K562 (cell line): ENCODE results near the gene PRM3. TPM values are rescaled to one million over a fixed set of nuclear protein-coding genes. Genes with fewer than 3 reads are reported as not detected.
A peak's percentile ranks its signal among the peaks of the same experiment; 100 is the strongest.

Source experiments
- ATF1 ChIP-seq, 2 experiments: fragments of 450-650 bp in 1 of 2; IDR thresholded peaks; 2 replicates each; pipeline ENCODE4 v1.6.1; 2016; ENCODE audit warnings: missing compliant biosample characterization in 1 of 2, missing genetic modification characterization in 1 of 2
- CC2D1A ChIP-seq: fragments of 450-650 bp; IDR thresholded peaks from 2 replicates; pipeline ENCODE4 v1.6.1; 2017; ENCODE audit warnings: mild to moderate bottlenecking
- CEBPG ChIP-seq, 3 experiments: fragments of 200-800 bp in 1 of 3; sonication (Bioruptor generic) in 1 of 3; sonication (generic) in 1 of 3; formaldehyde crosslinking in 1 of 3; IDR thresholded peaks in 2 of 3; conservative IDR thresholded peaks in 1 of 3; 2 replicates each; pipeline versions ENCODE4 v1.6.1 to v1.8.0; 2016 to 2022; ENCODE audit warnings: missing compliant biosample characterization in 2 of 3, missing genetic modification characterization in 2 of 3, mild to moderate bottlenecking in 1 of 3, missing genetic modification reagents in 1 of 3
- CXXC5 ChIP-seq: fragments of 250-450 bp; sonication (Bioruptor Pico); IDR thresholded peaks from 2 replicates; pipeline ENCODE4 v1.8.0; 2022; ENCODE audit warnings: inconsistent platforms, mild to moderate bottlenecking, moderate library complexity
- ETV5 ChIP-seq: sonication (generic); formaldehyde crosslinking; IDR thresholded peaks from 2 replicates; pipeline ENCODE4 v1.4.0; 2020; ENCODE audit warnings: low read depth, mild to moderate bottlenecking, missing genetic modification reagents
- FOS ChIP-seq: IDR thresholded peaks from 3 replicates; pipeline ENCODE4 v1.6.1; 2011; ENCODE audit not compliant: insufficient read length; ENCODE audit errors: extremely low read depth
- FOXK2 ChIP-seq, 2 experiments: fragments of 450-650 bp; IDR thresholded peaks in 1 of 2; conservative IDR thresholded peaks in 1 of 2; 2 replicates each; pipeline ENCODE4 v1.6.1; 2016; ENCODE audit warnings: low read depth in 2 of 2, mild to moderate bottlenecking in 1 of 2
- HSF4 ChIP-seq: fragments of 250-450 bp; sonication (Bioruptor Pico); IDR thresholded peaks from 2 replicates; pipeline ENCODE4 v2.1.2; 2022; ENCODE audit warnings: mild to moderate bottlenecking, moderate library complexity, borderline replicate concordance
- KAT8 ChIP-seq: fragments of 450-650 bp; IDR thresholded peaks from 2 replicates; pipeline ENCODE4 v1.6.1; 2016; ENCODE audit warnings: low read depth, mild to moderate bottlenecking
- MECOM ChIP-seq: fragments of 250-450 bp; sonication (Bioruptor Pico); IDR thresholded peaks from 2 replicates; pipeline ENCODE4 v1.8.0; 2022; ENCODE audit warnings: inconsistent platforms
- RAD21 ChIP-seq, 2 experiments: fragments of 250-450 bp in 1 of 2; fragments of 450-650 bp in 1 of 2; sonication (Bioruptor Pico) in 1 of 2; formaldehyde crosslinking in 1 of 2; IDR thresholded peaks in 1 of 2; conservative IDR thresholded peaks in 1 of 2; 2 replicates each; pipeline versions ENCODE4 v1.4.0 to v1.8.0; 2020 to 2022; ENCODE audit warnings: mild to moderate bottlenecking in 2 of 2, moderate library complexity in 1 of 2
- SMAD4 ChIP-seq: fragments of 250-450 bp; sonication (Bioruptor Pico); conservative IDR thresholded peaks from 2 replicates; pipeline ENCODE4 v1.8.0; 2021; ENCODE audit warnings: inconsistent platforms, mild to moderate bottlenecking, moderate library complexity
- SMC3 ChIP-seq: conservative IDR thresholded peaks from 2 replicates; pipeline ENCODE4 v1.6.1; 2011; ENCODE audit warnings: low read depth, low read length, improper control_type of control experiment; ENCODE audit not compliant: insufficient read depth
- polyA plus RNA-seq, 8 experiments: library from polyadenylated mRNA; depleted of rRNA in 4 of 8; stranded (reverse) in 5 of 8; unstranded in 3 of 8; fragments of >200 nt; fragmentation: Nextera tagmentation in 2 of 8; fragmentation: Illumina TruSeq in 1 of 8; extraction: Ambion mirVana in 2 of 8; extraction: Trizol in 1 of 8; gene quantifications; 2 replicates each; pipeline versions ENCODE4 v1.2.1 to v1.2.3, GENCODE V29; 2011 to 2014; ENCODE audit warnings: inconsistent platforms in 1 of 8, missing spikeins in 1 of 8
- total RNA-seq, 7 experiments: library from RNA; depleted of rRNA in 6 of 7; stranded (reverse); fragments of >200 nt in 6 of 7; fragmentation: Illumina TruSeq in 2 of 7; extraction: Trizol in 2 of 7; gene quantifications; 2 replicates each; pipeline versions ENCODE4 v1.2.1 to v1.2.3, GENCODE V29; 2011 to 2021; ENCODE audit warnings: low replicate concordance in 1 of 7
- TF ChIP-seq, protein P1 (sequence below): fragments of 200-800 bp; sonication (Bioruptor generic); IDR thresholded peaks from 2 replicates; pipeline ENCODE4 v1.6.1; 2016; ENCODE audit warnings: missing genetic modification characterization, missing compliant biosample characterization

PRM3 gene
- total and polyA plus RNA-seq, 9 of the 15 experiments (the other 6 are each of a cell fraction or from before 2014, with no cell fraction given), result not detected

DNA sequence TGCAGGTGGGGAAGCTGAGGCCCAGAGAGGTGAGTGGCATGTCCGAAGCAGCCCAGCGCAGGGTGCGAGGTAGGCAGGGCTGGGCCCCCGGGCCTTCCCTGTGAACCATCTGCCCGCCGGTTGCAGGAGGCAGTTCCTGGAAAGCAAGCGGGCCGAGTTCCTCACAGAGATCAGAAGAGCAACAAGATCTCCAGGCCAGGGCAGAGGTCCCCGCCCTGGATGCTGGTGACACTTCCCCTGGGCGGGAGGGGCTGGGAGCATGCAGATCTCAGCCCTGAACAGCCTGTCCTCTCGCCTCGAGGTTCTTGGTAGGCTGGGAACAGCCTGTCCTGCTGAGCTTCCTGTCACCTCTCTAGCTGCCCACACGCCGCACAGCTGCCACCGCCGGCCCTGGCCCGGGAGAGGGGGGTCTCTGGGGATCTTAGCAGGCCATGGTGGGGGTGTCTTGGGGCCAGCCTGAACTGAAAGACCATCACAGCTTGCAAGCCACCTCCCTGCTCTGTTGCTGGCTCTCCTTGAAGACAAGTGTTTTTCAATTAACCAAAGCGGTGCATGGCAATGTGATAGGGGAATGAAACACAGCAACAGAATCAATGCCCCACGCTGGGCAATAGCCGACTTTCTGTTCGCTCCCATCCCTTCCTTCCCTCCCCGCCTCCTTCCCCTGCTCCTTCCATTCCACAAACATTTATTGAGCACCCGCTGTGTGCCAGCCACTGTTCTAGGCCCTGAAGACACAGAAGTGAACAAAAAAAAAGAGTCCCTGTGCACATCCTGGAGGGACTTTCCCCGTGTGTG is 49.1 kb downstream of the PRM3 start (continued):
- no peak for TF ChIP-seq SMC3
- TF ChIP-seq, protein P1, sequence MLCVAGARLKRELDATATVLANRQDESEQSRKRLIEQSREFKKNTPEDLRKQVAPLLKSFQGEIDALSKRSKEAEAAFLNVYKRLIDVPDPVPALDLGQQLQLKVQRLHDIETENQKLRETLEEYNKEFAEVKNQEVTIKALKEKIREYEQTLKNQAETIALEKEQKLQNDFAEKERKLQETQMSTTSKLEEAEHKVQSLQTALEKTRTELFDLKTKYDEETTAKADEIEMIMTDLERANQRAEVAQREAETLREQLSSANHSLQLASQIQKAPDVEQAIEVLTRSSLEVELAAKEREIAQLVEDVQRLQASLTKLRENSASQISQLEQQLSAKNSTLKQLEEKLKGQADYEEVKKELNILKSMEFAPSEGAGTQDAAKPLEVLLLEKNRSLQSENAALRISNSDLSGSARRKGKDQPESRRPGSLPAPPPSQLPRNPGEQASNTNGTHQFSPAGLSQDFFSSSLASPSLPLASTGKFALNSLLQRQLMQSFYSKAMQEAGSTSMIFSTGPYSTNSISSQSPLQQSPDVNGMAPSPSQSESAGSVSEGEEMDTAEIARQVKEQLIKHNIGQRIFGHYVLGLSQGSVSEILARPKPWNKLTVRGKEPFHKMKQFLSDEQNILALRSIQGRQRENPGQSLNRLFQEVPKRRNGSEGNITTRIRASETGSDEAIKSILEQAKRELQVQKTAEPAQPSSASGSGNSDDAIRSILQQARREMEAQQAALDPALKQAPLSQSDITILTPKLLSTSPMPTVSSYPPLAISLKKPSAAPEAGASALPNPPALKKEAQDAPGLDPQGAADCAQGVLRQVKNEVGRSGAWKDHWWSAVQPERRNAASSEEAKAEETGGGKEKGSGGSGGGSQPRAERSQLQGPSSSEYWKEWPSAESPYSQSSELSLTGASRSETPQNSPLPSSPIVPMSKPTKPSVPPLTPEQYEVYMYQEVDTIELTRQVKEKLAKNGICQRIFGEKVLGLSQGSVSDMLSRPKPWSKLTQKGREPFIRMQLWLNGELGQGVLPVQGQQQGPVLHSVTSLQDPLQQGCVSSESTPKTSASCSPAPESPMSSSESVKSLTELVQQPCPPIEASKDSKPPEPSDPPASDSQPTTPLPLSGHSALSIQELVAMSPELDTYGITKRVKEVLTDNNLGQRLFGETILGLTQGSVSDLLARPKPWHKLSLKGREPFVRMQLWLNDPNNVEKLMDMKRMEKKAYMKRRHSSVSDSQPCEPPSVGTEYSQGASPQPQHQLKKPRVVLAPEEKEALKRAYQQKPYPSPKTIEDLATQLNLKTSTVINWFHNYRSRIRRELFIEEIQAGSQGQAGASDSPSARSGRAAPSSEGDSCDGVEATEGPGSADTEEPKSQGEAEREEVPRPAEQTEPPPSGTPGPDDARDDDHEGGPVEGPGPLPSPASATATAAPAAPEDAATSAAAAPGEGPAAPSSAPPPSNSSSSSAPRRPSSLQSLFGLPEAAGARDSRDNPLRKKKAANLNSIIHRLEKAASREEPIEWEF (CRISPR knock-in tag), result no peak
- no peak for TF ChIP-seq HSF4
- TF ChIP-seq ATF1 (CRISPR knock-in tag; IDR thresholded peaks at IDR 0.05), result no peak
- TF ChIP-seq ATF1 (tag; IDR thresholded peaks at IDR 0.05), result peak; percentile 58
- peak in 1 of 2 experiments; percentile 25; a peak in 2 of 4 replicates for TF ChIP-seq RAD21 (CRISPR knock-in tag; conservative IDR thresholded peaks at IDR 0.05 in 1 of 2, IDR thresholded peaks at IDR 0.05 in 1 of 2)
- no peak for TF ChIP-seq KAT8
- 0 out of 2 replicates have a peak, but pooled peaks have one; percentile 15 for TF ChIP-seq MECOM
- peak; percentile 66 for TF ChIP-seq ETV5 (CRISPR knock-in tag)
- peak; percentile 54 for TF ChIP-seq SMAD4 (CRISPR knock-in tag)
- no peak for TF ChIP-seq FOS
- peak; percentile 95; the same call in 1 of the 2 replicates for TF ChIP-seq CC2D1A
- peak; percentile 77 to 78; a peak in 3 of 4 replicates for TF ChIP-seq FOXK2 (conservative IDR thresholded peaks at IDR 0.05 in 1 of 2, IDR thresholded peaks at IDR 0.05 in 1 of 2; ENCODE audit: low read depth in 2 of 2)
- TF ChIP-seq CEBPG (CRISPR knock-in tag; IDR thresholded peaks at IDR 0.05), result no peak
- TF ChIP-seq CEBPG (tag; conservative IDR thresholded peaks at IDR 0.05 in 1 of 2, IDR thresholded peaks at IDR 0.05 in 1 of 2), result no peak
- peak; percentile 38 for TF ChIP-seq CXXC5 (CRISPR knock-in tag)
